WTC11 (cell line): Measurements from ENCODE around the gene MON1A. TPM values are rescaled to one million over a fixed set of nuclear protein-coding genes. Genes with fewer than 3 reads are reported as not detected.
"Not testable (repeated sequence)": the region's sequence is repeated elsewhere in the genome, so short reads cannot be mapped to it uniquely, and the experiment has no call there.

Experiments
- ATAC-seq: fragments of 200-7000 bp; cut with Tn5 transposase; 2 replicates; pipeline ENCODE4 v1.10.0; 2021; ENCODE audit warnings: mild to moderate bottlenecking, moderate library complexity
- CTCF ChIA-PET: fragments of 300-600 bp; sonication (Branson Sonifier 250); formaldehyde crosslinking; loops from one replicate; lab custom pipeline; 2021; ENCODE audit warnings: antibody characterized with exemption; lab: Charles Lee
- POLR2A ChIA-PET: fragments of 350-600 bp; sonication (Branson Sonifier 250); formaldehyde crosslinking; loops from one replicate; lab custom pipeline; 2021; ENCODE audit warnings: antibody characterized with exemption; lab: Charles Lee
- DNase-seq: peaks from one replicate; pipeline ENCODE4 v3.0.0; 2021; ENCODE audit warnings: low spot score
- H3K27ac Mint-ChIP-seq: 2 replicates; pipeline ENCODE4 v1.8.0; 2021; ENCODE audit warnings: mixed read lengths
- H3K27me3 Mint-ChIP-seq: 2 replicates; pipeline ENCODE4 v1.8.0; 2021; ENCODE audit warnings: low read depth, mild to moderate bottlenecking, moderate library complexity, mixed read lengths
- H3K36me3 Mint-ChIP-seq: 2 replicates; pipeline ENCODE4 v1.8.0; 2021; ENCODE audit warnings: mixed read lengths
- H3K4me1 Mint-ChIP-seq: 2 replicates; pipeline ENCODE4 v1.8.0; 2022; ENCODE audit warnings: mixed read lengths
- H3K4me3 Mint-ChIP-seq: 2 replicates; pipeline ENCODE4 v1.8.0; 2021; ENCODE audit warnings: mild to moderate bottlenecking, moderate library complexity, mixed read lengths
- H3K9me3 Mint-ChIP-seq: 2 replicates; pipeline ENCODE4 v1.8.0; 2021; ENCODE audit warnings: mixed read lengths
- AR ChIP-seq: fragments of 250-450 bp; sonication (Bioruptor Pico); IDR thresholded peaks from 2 replicates; pipeline ENCODE4 v1.9.0; 2021; ENCODE audit warnings: mild to moderate bottlenecking
- CBFB ChIP-seq: sonication (generic); formaldehyde crosslinking; IDR thresholded peaks from 2 replicates; pipeline ENCODE4 v1.8.1; 2022; ENCODE audit warnings: mild to moderate bottlenecking, low read depth, missing genetic modification reagents
- CTCF ChIP-seq: fragments of 200-600 bp; IDR thresholded peaks from 2 replicates; pipeline ENCODE4 v1.8.0; 2022; ENCODE audit warnings: antibody characterized with exemption
- E2F5 ChIP-seq: sonication (generic); formaldehyde crosslinking; IDR thresholded peaks from 2 replicates; pipeline ENCODE4 v1.8.1; 2022; ENCODE audit warnings: mild to moderate bottlenecking, moderate library complexity, missing genetic modification reagents
- GABPB1 ChIP-seq: sonication (generic); formaldehyde crosslinking; IDR thresholded peaks from 2 replicates; pipeline ENCODE4 v1.8.1; 2023; ENCODE audit warnings: mild to moderate bottlenecking, missing genetic modification reagents
- JAZF1 ChIP-seq: fragments of 250-450 bp; sonication (Bioruptor Pico); IDR thresholded peaks from 2 replicates; pipeline ENCODE4 v1.9.0; 2021; ENCODE audit warnings: moderate library complexity, mild to moderate bottlenecking, inconsistent platforms
- KAT7 ChIP-seq: sonication (generic); formaldehyde crosslinking; IDR thresholded peaks from 2 replicates; pipeline ENCODE4 v1.8.1; 2023; ENCODE audit warnings: missing genetic modification reagents, mild to moderate bottlenecking, borderline replicate concordance
- NFE2L1 ChIP-seq: sonication (generic); formaldehyde crosslinking; IDR thresholded peaks from 2 replicates; pipeline ENCODE4 v1.8.1; 2023; ENCODE audit warnings: missing genetic modification reagents
- TCF7 ChIP-seq: sonication (generic); formaldehyde crosslinking; IDR thresholded peaks from 2 replicates; pipeline ENCODE4 v1.8.0; 2022; ENCODE audit warnings: mild to moderate bottlenecking, low read depth, missing genetic modification reagents, moderate library complexity
- TP53 ChIP-seq: sonication (generic); formaldehyde crosslinking; IDR thresholded peaks from 2 replicates; pipeline ENCODE4 v1.8.1; 2023; ENCODE audit warnings: mild to moderate bottlenecking, missing genetic modification reagents
- ZBTB43 ChIP-seq: sonication (generic); formaldehyde crosslinking; IDR thresholded peaks from 2 replicates; pipeline ENCODE4 v1.8.1; 2023; ENCODE audit warnings: mild to moderate bottlenecking, missing genetic modification reagents
- ZNF281 ChIP-seq: sonication (generic); formaldehyde crosslinking; IDR thresholded peaks from 2 replicates; pipeline ENCODE4 v1.8.0; 2023; ENCODE audit warnings: mild to moderate bottlenecking, missing genetic modification reagents
- ZNF423 ChIP-seq: fragments of 250-450 bp; sonication (Bioruptor Pico); IDR thresholded peaks from 2 replicates; pipeline ENCODE4 v2.1.2; 2022; ENCODE audit warnings: mild to moderate bottlenecking, moderate library complexity
- ZNF512 ChIP-seq: sonication (generic); formaldehyde crosslinking; IDR thresholded peaks from 2 replicates; pipeline ENCODE4 v1.8.1; 2022; ENCODE audit warnings: missing genetic modification reagents, borderline replicate concordance
- total RNA-seq: library from RNA; stranded (reverse); gene quantifications from 3 replicates; pipeline ENCODE4 v1.2.3, GENCODE V29; 2021

The MON1A gene
- total RNA-seq, 1 experiment from 2014 or later, result 8.6 TPM

- TF ChIP-seq ZNF512 (CRISPR knock-in tag) (no peak), CTCF (peak; percentile 36), ZNF423 (CRISPR knock-in tag) (peak; percentile 21; the same call in 1 of the 2 replicates)
- ATAC-seq (peak; percentile 14), DNase-seq (peak; percentile 68)
- Mint-ChIP-seq H3K27me3 (peaks cover 11% of the 10 kb centered on the region), H3K36me3 (no peaks in the 10 kb centered on the region), H3K27ac (peak overlapping the region; percentile 73; the same call in 1 of the 2 replicates), H3K9me3 (no peaks in the 10 kb centered on the region), H3K4me1 (peaks cover 47% of the 10 kb centered on the region), H3K4me3 (peak overlapping the region; percentile 32)
- ChIA-PET CTCF (interaction anchor here (0.6 to 8.9 kb wide), 13 partner anchors 21 to 441 kb away, joined by 3 to 115 read pairs (median 10); partner anchors contain the start of genes AMIGO3, CAMKV, INKA1 and MON1A), POLR2A (interaction anchor here (0.5 to 0.9 kb wide), 2 partner anchors 23 to 148 kb away, joined by 3 to 5 read pairs; no protein-coding TSS in a partner anchor)
Measured at GRCh38 chr3:49906073-49906743, 23.4 kb downstream of the MON1A start.

GRCh38 chr3:49904448-49904847 lies 25.2 kb downstream of the MON1A start:
- CTCF ChIA-PET, result interaction anchor here (0.6 to 8.9 kb wide), 3 partner anchors 54 to 100 kb away, joined by 4 to 115 read pairs (median 103); partner anchors contain the start of gene INKA1
- H3K27ac Mint-ChIP-seq, H3K27me3 Mint-ChIP-seq, H3K4me3 Mint-ChIP-seq, DNase-seq, POLR2A ChIA-PET, H3K36me3 Mint-ChIP-seq, ATAC-seq, H3K9me3 Mint-ChIP-seq: not testable (repeated sequence)
- peaks cover 33% of the 10 kb centered on the region for H3K4me1 Mint-ChIP-seq

- Mint-ChIP-seq H3K4me1 (peaks cover 32% of the 10 kb centered on the region), H3K27ac (peak within 1 kb of the TSS; percentile 95), H3K36me3 (no peaks in the 10 kb centered on the region), H3K4me3 (peak within 1 kb of the TSS; percentile 66), H3K27me3 (no peaks in the 10 kb centered on the region), H3K9me3 (no peaks in the 10 kb centered on the region)
- ChIA-PET POLR2A (no interaction called here), CTCF (interaction anchor here (0.6 to 8.9 kb wide), 6 partner anchors 26 to 101 kb away, joined by 3 to 115 read pairs (median 4); partner anchors contain the start of genes CAMKV, INKA1 and MON1A)
- DNase-seq (peak; percentile 94), ATAC-seq (peak; percentile 91)
- TF ChIP-seq ZNF281 (CRISPR knock-in tag) (peak; percentile 85; the same call in 1 of the 2 replicates), AR (CRISPR knock-in tag) (no peak), CBFB (CRISPR knock-in tag) (0 out of 2 replicates have a peak, but pooled peaks have one; percentile 46), NFE2L1 (peak; percentile 12; the same call in 1 of the 2 replicates), KAT7 (CRISPR knock-in tag) (no peak), ZBTB43 (no peak), TP53 (peak; percentile 47; the same call in 1 of the 2 replicates), JAZF1 (no peak), E2F5 (CRISPR knock-in tag) (peak; percentile 86), TCF7 (CRISPR knock-in tag) (no peak), GABPB1 (no peak)
Measured at GRCh38 chr3:49903451-49904424, 25.9 kb downstream of the MON1A start, which contains the start of gene MST1R. TSS of gene MST1R (minus strand) at chr3:49903873. CDS start at chr3:49903609, 264 bp downstream.
